SU-DHL-6 (cell line): ENCODE measurements around the gene HOXD10.

Source experiments
- H2AFZ ChIP-seq: fragments of 200-600 bp; sonication (generic); 2 replicates; pipeline ENCODE4 v1.6.1; 2014; ENCODE audit warnings: low read depth, mild to moderate bottlenecking, moderate library complexity, mixed read lengths, antibody characterized with exemption, low read length; ENCODE audit not compliant: severe bottlenecking
- H3F3A ChIP-seq: fragments of 200-600 bp; shearing (Covaris generic); 2 replicates; pipeline ENCODE4 v1.6.0; 2016; ENCODE audit warnings: antibody characterized with exemption, mild to moderate bottlenecking; ENCODE audit not compliant: insufficient read depth
- H3K27ac ChIP-seq: fragments of 200-600 bp; sonication (generic); 2 replicates; pipeline ENCODE4 v1.5.1; 2016; ENCODE audit warnings: low read depth, mild to moderate bottlenecking, low read length, moderate library complexity, mixed read lengths
- H3K27me3 ChIP-seq: fragments of 200-600 bp; sonication (generic), shearing (Covaris generic); 2 replicates; pipeline ENCODE4 v1.6.0; 2014; ENCODE audit warnings: mild to moderate bottlenecking, low read length
- H3K36me3 ChIP-seq: fragments of 200-600 bp; sonication (generic); 2 replicates; pipeline ENCODE4 v1.6.1; 2014; ENCODE audit warnings: mild to moderate bottlenecking, low read length, mixed read lengths
- H3K4me2 ChIP-seq: fragments of 300-600, 200-600 bp; shearing (Covaris generic), sonication (generic); 2 replicates; pipeline ENCODE4 v1.6.0; 2014; ENCODE audit warnings: low read length, low read depth, mild to moderate bottlenecking; ENCODE audit not compliant: poor library complexity, severe bottlenecking
- H3K4me3 ChIP-seq: fragments of 200-600 bp; sonication (generic); 2 replicates; pipeline ENCODE4 v1.5.1; 2014; ENCODE audit warnings: antibody characterized with exemption, low read length, mild to moderate bottlenecking, mixed read lengths; ENCODE audit not compliant: insufficient read depth, poor library complexity, severe bottlenecking
- H3K79me2 ChIP-seq: fragments of 200-600 bp; sonication (generic); 2 replicates; pipeline ENCODE4 v1.6.1; 2014; ENCODE audit warnings: mild to moderate bottlenecking, low read length, moderate library complexity; ENCODE audit not compliant: insufficient read depth
- H3K9ac ChIP-seq: fragments of 200-600 bp; sonication (generic); 2 replicates; pipeline ENCODE4 v1.7.0; 2014; ENCODE audit warnings: mild to moderate bottlenecking, low read length
- H3K9me2 ChIP-seq: fragments of 200-600 bp; sonication (generic); replicated peaks from 2 replicates; pipeline ENCODE4 v1.6.1; 2014; ENCODE audit warnings: low read length; ENCODE audit not compliant: insufficient read depth
- H3K9me3 ChIP-seq: fragments of 200-600 bp; sonication (generic); 2 replicates; pipeline ENCODE4 v1.6.1; 2014; ENCODE audit warnings: low read length, mixed read lengths; ENCODE audit not compliant: insufficient read depth
- H4K20me1 ChIP-seq: fragments of 200-600 bp; sonication (generic); 2 replicates; pipeline ENCODE4 v1.6.1; 2014; ENCODE audit warnings: low read depth, mild to moderate bottlenecking, antibody characterized with exemption, low read length, moderate library complexity, mixed read lengths
- CTCF ChIP-seq: fragments of 200-600 bp; sonication (generic); IDR thresholded peaks from one replicate; pipeline ENCODE4 v1.5.1; 2017; ENCODE audit warnings: antibody characterized with exemption, mild to moderate bottlenecking, low read length, moderate library complexity; ENCODE audit not compliant: insufficient read depth, poor library complexity, severe bottlenecking
- EZH2phosphoT487 ChIP-seq: fragments of 200-600 bp; sonication (generic), shearing (Covaris generic); conservative IDR thresholded peaks from 2 replicates; pipeline ENCODE4 v1.6.1; 2018; ENCODE audit warnings: mild to moderate bottlenecking, antibody characterized with exemption, low read length, moderate library complexity, mixed read lengths

The HOXD10 gene

DNA sequence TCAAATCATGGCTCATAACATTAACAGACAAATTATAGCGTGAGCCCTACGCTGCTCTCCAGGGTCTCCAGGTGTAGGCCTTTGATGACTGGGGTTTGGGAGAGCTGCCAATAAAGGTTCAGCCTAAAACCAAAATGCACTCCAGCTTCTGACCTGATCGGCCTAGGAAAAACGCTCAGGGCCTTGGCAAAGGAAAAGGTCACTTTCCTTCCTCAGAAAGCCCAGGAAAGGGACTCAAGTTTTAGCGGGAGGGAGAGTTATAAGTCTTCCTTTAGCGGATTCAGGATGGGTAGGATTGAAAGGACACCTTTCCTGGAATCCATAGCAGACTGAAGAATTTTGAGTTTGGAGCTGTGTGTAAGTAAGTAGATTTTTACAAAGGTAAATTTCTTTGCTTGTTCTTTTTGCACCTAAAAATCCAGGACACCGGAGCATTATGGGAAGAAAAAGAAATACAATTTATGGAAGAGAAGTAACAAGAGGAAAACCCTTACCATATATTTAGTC lies 41.6 kb upstream of the HOXD10 start:
- H3K27me3 ChIP-seq, result no peaks in the 10 kb centered on the region
- no peaks in the 10 kb centered on the region for H3K9me2 ChIP-seq
- H4K20me1 ChIP-seq, result no peaks in the 10 kb centered on the region
- TF ChIP-seq EZH2phosphoT487, result no peak
- no peak overlapping the region for H3K9ac ChIP-seq
- H3K4me3 ChIP-seq, result no peak overlapping the region
- no peaks in the 10 kb centered on the region for H3F3A ChIP-seq
- H3K79me2 ChIP-seq, result no peaks in the 10 kb centered on the region
- H3K4me2 ChIP-seq, result no peak overlapping the region
- H3K27ac ChIP-seq, result no peak overlapping the region
- H3K9me3 ChIP-seq, result no peaks in the 10 kb centered on the region
- no peaks in the 10 kb centered on the region for H3K36me3 ChIP-seq
- no peak overlapping the region for H2AFZ ChIP-seq

- Histone ChIP-seq H3K27me3 (no peaks in the 10 kb centered on the region), H3K9me2 (no peaks in the 10 kb centered on the region), H3K9ac (no peak overlapping the region), H3K36me3 (no peaks in the 10 kb centered on the region), H3K9me3 (no peaks in the 10 kb centered on the region), H3F3A (no peaks in the 10 kb centered on the region), H3K4me2 (no peak overlapping the region), H3K27ac (no peak overlapping the region), H3K79me2 (no peaks in the 10 kb centered on the region), H4K20me1 (no peaks in the 10 kb centered on the region), H3K4me3 (no peak overlapping the region), H2AFZ (no peak overlapping the region)
- TF ChIP-seq CTCF (no peak), EZH2phosphoT487 (no peak)
Observed at GRCh38 chr2:176075481-176075880, 41.1 kb upstream of the HOXD10 start.

GRCh38 chr2:176076063-176076462 lies 40.5 kb upstream of the HOXD10 start:
- Histone ChIP-seq H3K27me3 (no peaks in the 10 kb centered on the region), H3K4me3 (no peak overlapping the region), H3K4me2 (no peak overlapping the region), H3K36me3 (no peaks in the 10 kb centered on the region), H3K79me2 (no peaks in the 10 kb centered on the region), H4K20me1 (no peaks in the 10 kb centered on the region), H3K9ac (no peak overlapping the region), H3K9me3 (no peaks in the 10 kb centered on the region), H3K9me2 (no peaks in the 10 kb centered on the region), H3K27ac (no peak overlapping the region), H3F3A (no peaks in the 10 kb centered on the region), H2AFZ (no peak overlapping the region)
- TF ChIP-seq CTCF, result no peak
- no peak for TF ChIP-seq EZH2phosphoT487

DNA sequence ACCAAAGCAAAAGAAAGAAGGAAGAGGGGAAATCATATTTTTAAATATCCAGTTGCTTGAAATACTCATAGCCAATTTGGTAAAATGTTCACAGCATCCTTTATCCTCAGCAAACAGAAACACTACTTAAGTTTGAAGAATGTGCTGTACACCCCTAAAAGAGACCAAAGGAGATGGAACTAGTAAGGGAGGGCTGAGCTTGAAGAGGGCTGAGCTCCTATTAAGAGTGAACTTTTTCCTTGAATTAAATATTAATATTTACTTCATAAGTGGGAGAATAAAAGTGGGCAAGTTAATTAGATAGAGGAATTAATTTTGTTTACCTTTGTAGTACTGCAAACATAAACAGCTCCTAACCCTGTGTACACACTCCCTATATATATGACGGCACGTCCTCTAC lies 39.8 kb upstream of the HOXD10 start:
- Histone ChIP-seq H3K4me3 (no peak overlapping the region), H3K4me2 (no peak overlapping the region), H3K27ac (no peak overlapping the region), H2AFZ (no peak overlapping the region), H3K9me3 (no peaks in the 10 kb centered on the region), H3K79me2 (no peaks in the 10 kb centered on the region), H3K9me2 (no peaks in the 10 kb centered on the region), H4K20me1 (no peaks in the 10 kb centered on the region), H3K27me3 (no peaks in the 10 kb centered on the region), H3K9ac (no peak overlapping the region), H3K36me3 (no peaks in the 10 kb centered on the region), H3F3A (no peaks in the 10 kb centered on the region)
- TF ChIP-seq CTCF (no peak), EZH2phosphoT487 (no peak)
